Caco-2 (cell line): ENCODE measurements around the gene FOXC1. TPM values are rescaled to one million over a fixed set of nuclear protein-coding genes. Genes with fewer than 3 reads are reported as not detected.
A peak's percentile ranks its signal among the peaks of the same experiment; 100 is the strongest.

Experiments
- BruUV-seq: library from RNA; stranded (reverse); fragments of 400-500 nt; replicated peaks from 2 replicates; lab custom pipeline; 2021; lab: Mats Ljungman, UMichigan
- CTCF ChIA-PET: fragments of 300-600 bp; sonication (Branson Sonifier 250); formaldehyde crosslinking; loops from one replicate; lab custom pipeline; 2022; ENCODE audit warnings: antibody characterized with exemption; lab: Charles Lee
- POLR2A ChIA-PET: fragments of 300-600 bp; sonication (Branson Sonifier 250); formaldehyde crosslinking; loops from one replicate; lab custom pipeline; 2022; ENCODE audit warnings: antibody characterized with exemption; lab: Charles Lee
- DNase-seq, 2 experiments: peaks; one replicate each; pipeline versions ENCODE4 v3.0.0 to v3.0.0-alpha.2; 2020 to 2022
- H3K27me3 ChIP-seq: replicated peaks from 2 replicates; pipeline ENCODE4 v1.6.0; 2011; ENCODE audit warnings: low read length; ENCODE audit not compliant: control insufficient read depth, insufficient read depth
- H3K36me3 ChIP-seq: 2 replicates; pipeline ENCODE4 v1.5.1; 2011; ENCODE audit warnings: low read length; ENCODE audit not compliant: control insufficient read depth, insufficient read depth
- H3K4me1 ChIP-seq: fragments of 250-450 bp; sonication (Bioruptor Pico); 2 replicates; pipeline ENCODE4 v1.5.1; 2020; ENCODE audit warnings: mild to moderate bottlenecking
- H3K4me3 ChIP-seq: 2 replicates; pipeline ENCODE4 v1.5.1; 2011; ENCODE audit warnings: low read depth, mild to moderate bottlenecking, control low read depth, low read length
- H3K9me3 ChIP-seq: fragments of 250-450 bp; sonication (Bioruptor Pico); 2 replicates; pipeline ENCODE4 v1.5.1; 2020; ENCODE audit warnings: mild to moderate bottlenecking, moderate library complexity
- H3K27ac Mint-ChIP-seq: one replicate; pipeline ENCODE4 v1.8.0; 2022; ENCODE audit warnings: mixed read lengths; ENCODE audit not compliant: unreplicated experiment
- H3K27me3 Mint-ChIP-seq: one replicate; pipeline ENCODE4 v1.8.0; 2022; ENCODE audit warnings: mixed read lengths; ENCODE audit not compliant: insufficient read depth, unreplicated experiment
- H3K36me3 Mint-ChIP-seq: one replicate; pipeline ENCODE4 v1.8.0; 2022; ENCODE audit warnings: mild to moderate bottlenecking, mixed read lengths; ENCODE audit not compliant: insufficient read depth, unreplicated experiment
- H3K4me1 Mint-ChIP-seq: one replicate; pipeline ENCODE4 v1.8.0; 2022; ENCODE audit warnings: low read depth, mixed read lengths; ENCODE audit not compliant: unreplicated experiment
- H3K4me3 Mint-ChIP-seq: one replicate; pipeline ENCODE4 v1.8.0; 2022; ENCODE audit warnings: mild to moderate bottlenecking, moderate library complexity, mixed read lengths; ENCODE audit not compliant: unreplicated experiment
- H3K9me3 Mint-ChIP-seq: one replicate; pipeline ENCODE4 v1.8.0; 2022; ENCODE audit warnings: mixed read lengths; ENCODE audit not compliant: unreplicated experiment
- intact Hi-C: fragments of 100-400 bp; cut with micrococcal nuclease; formaldehyde crosslinking; loops from one replicate; pipeline ENCODE4 v1.10.0; 2022; ENCODE audit not compliant: unreplicated experiment
- total RNA-seq: library from RNA; stranded (reverse); gene quantifications from 2 replicates; pipeline ENCODE4 v1.2.3, GENCODE V29; 2022
- TF ChIP-seq, protein P1 (sequence below), 2 experiments: fragments of 200-600 bp in 1 of 2; IDR thresholded peaks; 1 replicate in 1 of 2; 2 replicates in 1 of 2; pipeline versions ENCODE4 v1.5.1 to v1.8.0; 2011 to 2022; ENCODE audit warnings: antibody characterized with exemption in 1 of 2, control low read depth in 1 of 2, inconsistent platforms in 1 of 2, low read depth in 1 of 2, low read length in 1 of 2, mild to moderate bottlenecking in 1 of 2, moderate library complexity in 1 of 2; ENCODE audit not compliant: insufficient read depth in 1 of 2, severe bottlenecking in 1 of 2, unreplicated experiment in 1 of 2

FOXC1 gene
- total RNA-seq, 1 experiment from 2014 or later, result 6.8 TPM

DNA sequence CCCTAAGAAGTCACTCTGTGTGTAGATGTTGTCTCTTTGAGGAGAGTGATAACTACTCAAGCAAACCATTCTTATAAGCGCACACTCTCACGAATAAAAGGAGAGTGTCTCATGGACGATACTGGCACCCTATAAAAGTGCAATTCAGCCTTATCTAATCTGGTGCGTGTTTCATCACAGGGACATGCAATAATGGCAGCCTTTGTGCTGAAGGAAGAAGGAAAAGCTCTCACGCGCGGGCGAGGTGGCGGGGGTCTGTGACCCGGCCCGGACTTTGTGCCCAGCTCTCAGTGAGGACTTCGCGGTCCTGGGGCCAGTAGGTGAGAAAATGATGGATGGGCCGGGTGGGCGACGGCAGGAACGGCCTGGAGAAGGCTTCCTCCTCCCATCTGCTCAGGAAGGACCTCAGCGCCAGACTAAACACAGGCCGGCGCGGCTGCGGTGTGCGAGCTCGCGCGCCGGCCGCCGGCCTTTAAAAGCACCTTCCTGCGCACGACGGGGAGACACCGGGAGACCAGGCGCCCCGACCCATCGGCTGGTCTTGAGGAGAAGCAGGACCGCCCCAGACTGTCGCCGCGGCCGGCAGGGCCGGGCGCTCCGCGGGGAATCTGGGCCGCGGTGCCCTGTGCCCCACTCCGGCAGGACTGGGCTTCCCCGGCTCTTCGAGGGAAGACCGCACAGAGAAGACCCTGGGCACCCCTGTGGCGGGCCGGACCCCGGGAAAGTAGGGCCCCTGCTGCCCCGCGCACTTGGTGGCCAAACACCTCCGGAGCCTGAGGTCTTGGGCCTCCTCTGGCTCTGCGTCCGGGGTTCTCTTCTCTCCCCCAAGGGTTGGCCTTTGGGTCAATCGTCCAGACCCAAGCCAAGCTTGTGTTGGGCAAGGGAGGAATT, 8.3 kb upstream of the FOXC1 start:
- Histone ChIP-seq H3K9me3 (no peaks in the 10 kb centered on the region), H3K36me3 (no peaks in the 10 kb centered on the region), H3K4me1 (peaks cover 17% of the 10 kb centered on the region), H3K27me3 (no peaks in the 10 kb centered on the region), H3K4me3 (no peak overlapping the region)
- Mint-ChIP-seq H3K4me3 (no peak overlapping the region), H3K9me3 (no peaks in the 10 kb centered on the region), H3K27ac (no peak overlapping the region), H3K27me3 (no peaks in the 10 kb centered on the region), H3K4me1 (peaks cover 17% of the 10 kb centered on the region), H3K36me3 (peaks cover 4% of the 10 kb centered on the region)
- CTCF ChIA-PET, result no interaction called here
- POLR2A ChIA-PET, result no interaction called here
- DNase-seq, result no peak
- intact Hi-C loops, result loop anchor here (10.0 kb wide), 1 partner anchor 193 kb away; no protein-coding TSS in a partner anchor
- BruUV-seq, result no TSS peak
- TF ChIP-seq, protein P1, sequence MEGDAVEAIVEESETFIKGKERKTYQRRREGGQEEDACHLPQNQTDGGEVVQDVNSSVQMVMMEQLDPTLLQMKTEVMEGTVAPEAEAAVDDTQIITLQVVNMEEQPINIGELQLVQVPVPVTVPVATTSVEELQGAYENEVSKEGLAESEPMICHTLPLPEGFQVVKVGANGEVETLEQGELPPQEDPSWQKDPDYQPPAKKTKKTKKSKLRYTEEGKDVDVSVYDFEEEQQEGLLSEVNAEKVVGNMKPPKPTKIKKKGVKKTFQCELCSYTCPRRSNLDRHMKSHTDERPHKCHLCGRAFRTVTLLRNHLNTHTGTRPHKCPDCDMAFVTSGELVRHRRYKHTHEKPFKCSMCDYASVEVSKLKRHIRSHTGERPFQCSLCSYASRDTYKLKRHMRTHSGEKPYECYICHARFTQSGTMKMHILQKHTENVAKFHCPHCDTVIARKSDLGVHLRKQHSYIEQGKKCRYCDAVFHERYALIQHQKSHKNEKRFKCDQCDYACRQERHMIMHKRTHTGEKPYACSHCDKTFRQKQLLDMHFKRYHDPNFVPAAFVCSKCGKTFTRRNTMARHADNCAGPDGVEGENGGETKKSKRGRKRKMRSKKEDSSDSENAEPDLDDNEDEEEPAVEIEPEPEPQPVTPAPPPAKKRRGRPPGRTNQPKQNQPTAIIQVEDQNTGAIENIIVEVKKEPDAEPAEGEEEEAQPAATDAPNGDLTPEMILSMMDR (IDR thresholded peaks at IDR 0.05; ENCODE audit: insufficient read depth in 1 of 2, low read depth in 1 of 2, low read length in 1 of 2, severe bottlenecking in 1 of 2, unreplicated experiment in 1 of 2), result no peak

DNA sequence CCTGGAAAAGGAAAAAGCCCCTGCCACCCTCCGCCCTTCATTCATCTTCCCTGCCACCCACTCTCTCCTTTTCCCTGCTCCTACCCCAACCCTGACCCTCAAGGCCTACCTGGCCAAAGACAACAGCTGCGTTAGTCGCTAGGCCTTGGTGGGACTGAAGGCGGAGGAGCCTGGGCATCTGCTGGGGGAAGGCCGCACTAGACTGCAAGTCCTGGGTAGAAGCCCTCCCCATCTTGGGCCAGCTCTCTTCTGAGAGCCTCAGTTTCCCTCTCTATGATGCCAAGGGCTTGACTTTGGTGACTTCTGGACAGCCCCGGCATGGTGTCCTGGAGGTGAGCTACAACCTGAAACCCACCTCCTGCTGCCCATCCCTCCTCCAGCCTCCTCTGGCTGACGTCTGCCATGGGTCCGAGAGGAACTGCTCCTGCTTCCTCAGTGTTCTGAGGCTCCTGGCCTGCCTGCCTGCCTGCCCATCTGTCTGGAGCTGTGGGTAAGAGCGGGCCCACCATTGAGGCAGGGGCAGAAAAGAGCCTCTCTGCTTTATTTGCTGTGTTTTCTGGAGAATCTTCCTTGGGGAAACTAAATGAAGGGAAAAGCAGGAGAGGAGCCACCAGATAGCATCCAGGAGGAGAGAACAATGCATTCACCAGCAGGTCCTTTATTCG, 7.5 kb upstream of the FOXC1 start:
- no peak for DNase-seq
- CTCF ChIA-PET, result interaction anchor here (0.5 kb wide), 1 partner anchor 607 kb away, joined by 4 read pairs; no protein-coding TSS in a partner anchor

DNA sequence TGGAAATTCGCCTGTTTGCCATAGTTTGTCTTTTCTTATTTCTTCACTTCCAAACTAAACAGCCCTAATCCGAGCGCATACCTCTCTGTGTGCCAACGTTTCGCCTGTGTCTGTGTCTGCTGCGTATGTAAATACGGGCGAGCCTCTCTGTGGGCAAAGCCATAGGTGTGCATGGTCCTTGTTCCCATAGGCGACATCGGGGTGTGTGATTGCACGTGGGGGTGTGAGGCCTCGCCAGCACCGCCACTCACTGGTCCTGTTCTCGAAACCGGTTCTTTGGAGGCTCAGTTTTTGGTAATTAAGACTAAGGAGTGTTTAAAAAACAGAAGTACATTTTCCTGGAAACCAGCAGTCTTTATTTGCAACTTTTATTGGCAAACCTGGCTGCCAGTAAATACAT, 6.0 kb upstream of the FOXC1 start:
- TF ChIP-seq, protein P1 (IDR thresholded peaks at IDR 0.05; ENCODE audit: insufficient read depth in 1 of 2, low read depth in 1 of 2, low read length in 1 of 2, severe bottlenecking in 1 of 2, unreplicated experiment in 1 of 2), result no peak
- intact Hi-C loops, result loop anchor here (1.0 to 10.0 kb wide), 4 partner anchors 191 to 1031 kb away; no protein-coding TSS in a partner anchor
- no peaks in the 10 kb centered on the region for H3K27me3 ChIP-seq
- H3K9me3 ChIP-seq, result no peaks in the 10 kb centered on the region
- no peak for DNase-seq
- H3K9me3 Mint-ChIP-seq, result no peaks in the 10 kb centered on the region
- H3K4me1 ChIP-seq, result no peaks in the 10 kb centered on the region
- peak overlapping the region; percentile 46 for H3K4me3 ChIP-seq
- peaks cover 6% of the 10 kb centered on the region for H3K36me3 Mint-ChIP-seq
- H3K4me3 Mint-ChIP-seq, result peak overlapping the region; percentile 64
- CTCF ChIA-PET, result no interaction called here
- no peaks in the 10 kb centered on the region for H3K4me1 Mint-ChIP-seq
- H3K27ac Mint-ChIP-seq, result no peak overlapping the region
- H3K36me3 ChIP-seq, result no peaks in the 10 kb centered on the region
- POLR2A ChIA-PET, result no interaction called here
- H3K27me3 Mint-ChIP-seq, result peaks cover 2% of the 10 kb centered on the region
- BruUV-seq, result no TSS peak

More for the DNA sequence above, 7.5 kb upstream of the FOXC1 start:
- Mint-ChIP-seq H3K4me1 (peaks cover 11% of the 10 kb centered on the region), H3K27ac (no peak overlapping the region), H3K27me3 (no peaks in the 10 kb centered on the region), H3K36me3 (peaks cover 3% of the 10 kb centered on the region), H3K9me3 (no peaks in the 10 kb centered on the region), H3K4me3 (no peak overlapping the region)
- POLR2A ChIA-PET, result no interaction called here
- H3K9me3 ChIP-seq, result no peaks in the 10 kb centered on the region
- TF ChIP-seq, protein P1 (IDR thresholded peaks at IDR 0.05; ENCODE audit: insufficient read depth in 1 of 2, low read depth in 1 of 2, low read length in 1 of 2, severe bottlenecking in 1 of 2, unreplicated experiment in 1 of 2), result no peak
- intact Hi-C loops, result loop anchor here (10.0 kb wide), 1 partner anchor 193 kb away; no protein-coding TSS in a partner anchor
- H3K36me3 ChIP-seq, result no peaks in the 10 kb centered on the region
- no peak overlapping the region for H3K4me3 ChIP-seq
- no peaks in the 10 kb centered on the region for H3K27me3 ChIP-seq
- BruUV-seq, result no TSS peak
- H3K4me1 ChIP-seq, result peaks cover 10% of the 10 kb centered on the region
